T follicular helper cell (primary cell): Measurements from ENCODE around the gene NDUFS7.
"Not testable (repeated sequence)": the region's sequence is repeated elsewhere in the genome, so short reads cannot be mapped to it uniquely, and the experiment has no call there.

Source experiments
- DNase-seq: peaks from one replicate; pipeline ENCODE4 v3.0.0-alpha.2; 2020; ENCODE audit warnings: low read depth

The NDUFS7 gene

DNA sequence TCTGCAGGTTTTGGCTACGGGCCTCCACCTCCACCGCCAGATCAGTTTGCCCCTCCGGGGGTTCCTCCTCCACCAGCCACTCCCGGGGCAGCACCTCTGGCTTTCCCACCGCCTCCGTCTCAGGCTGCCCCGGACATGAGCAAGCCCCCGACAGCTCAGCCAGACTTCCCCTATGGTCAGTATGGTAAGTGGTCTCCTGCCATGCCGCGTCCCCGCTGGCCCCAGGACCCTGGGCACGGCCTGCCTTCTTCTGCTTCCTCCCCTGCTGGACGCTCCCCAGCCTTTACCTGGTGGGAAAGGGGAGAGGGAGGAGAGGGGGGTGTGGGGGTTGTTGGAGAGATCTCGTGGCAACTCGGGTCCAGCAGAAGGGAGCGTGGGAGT lies 48.8 kb downstream of the NDUFS7 start:
- no peak for DNase-seq

- DNase-seq = no peak
These were observed 49.7 kb downstream of the NDUFS7 start for GRCh38 chr19:1433119-1434039.

DNA sequence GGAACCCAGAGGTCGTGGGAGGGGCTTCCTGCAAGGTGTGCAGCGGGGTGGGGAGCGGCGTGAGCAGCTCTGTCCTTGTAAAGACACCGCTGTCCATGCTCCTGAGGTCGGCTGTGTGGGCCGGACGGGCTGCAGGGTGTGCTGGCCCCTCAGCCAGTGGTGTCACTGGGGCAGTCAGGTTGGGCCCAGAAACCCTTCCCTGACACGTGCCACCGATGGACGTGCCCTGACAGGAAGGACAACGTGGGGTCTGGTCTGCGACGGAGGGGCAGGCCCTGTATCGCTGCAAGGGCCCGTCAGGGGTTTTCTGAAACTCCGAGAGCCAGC lies 50.3 kb downstream of the NDUFS7 start:
- DNase-seq = no peak

GRCh38 chr19:1434577-1435060 lies 50.9 kb downstream of the NDUFS7 start:
- no peak for DNase-seq

GRCh38 chr19:1435378-1435989 lies 51.8 kb downstream of the NDUFS7 start:
- no peak for DNase-seq

GRCh38 chr19:1437609-1438008 lies 53.9 kb downstream of the NDUFS7 start:
- no peak for DNase-seq

- DNase-seq = peak; percentile 93
These were observed 54.6 kb downstream of the NDUFS7 start, which contains the start of gene RPS15 for GRCh38 chr19:1438035-1438932. TSS of gene RPS15 (plus strand) at chr19:1438396. CDS start at chr19:1438426, 30 bp downstream.

- DNase-seq = no peak
These were observed 55.2 kb downstream of the NDUFS7 start for GRCh38 chr19:1438933-1439354.

GRCh38 chr19:1439525-1440417 lies 56.1 kb downstream of the NDUFS7 start:
- DNase-seq = not testable (repeated sequence)

GRCh38 chr19:1440418-1440801 lies 56.7 kb downstream of the NDUFS7 start:
- no peak for DNase-seq

DNA sequence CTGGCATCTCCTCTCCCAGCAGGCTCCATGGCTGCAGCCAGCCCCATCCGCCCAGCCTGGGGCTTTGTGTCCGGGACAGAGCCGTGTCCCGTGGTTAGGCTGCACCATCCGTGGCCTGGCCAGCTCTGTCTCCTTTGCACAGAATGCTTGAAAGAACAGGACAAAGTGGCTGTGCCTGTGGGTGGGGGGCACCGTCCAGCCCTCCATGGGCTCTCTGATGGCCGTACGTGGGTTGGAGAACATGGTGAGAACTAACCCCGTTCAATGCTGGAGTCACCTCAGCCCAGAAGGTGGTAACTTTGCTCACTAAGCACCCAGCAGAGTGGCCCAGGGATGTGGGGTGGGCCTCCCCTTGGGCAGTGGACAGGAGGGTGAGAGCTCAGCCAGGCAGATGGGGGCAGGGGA lies 57.3 kb downstream of the NDUFS7 start:
- DNase-seq = no peak

DNA sequence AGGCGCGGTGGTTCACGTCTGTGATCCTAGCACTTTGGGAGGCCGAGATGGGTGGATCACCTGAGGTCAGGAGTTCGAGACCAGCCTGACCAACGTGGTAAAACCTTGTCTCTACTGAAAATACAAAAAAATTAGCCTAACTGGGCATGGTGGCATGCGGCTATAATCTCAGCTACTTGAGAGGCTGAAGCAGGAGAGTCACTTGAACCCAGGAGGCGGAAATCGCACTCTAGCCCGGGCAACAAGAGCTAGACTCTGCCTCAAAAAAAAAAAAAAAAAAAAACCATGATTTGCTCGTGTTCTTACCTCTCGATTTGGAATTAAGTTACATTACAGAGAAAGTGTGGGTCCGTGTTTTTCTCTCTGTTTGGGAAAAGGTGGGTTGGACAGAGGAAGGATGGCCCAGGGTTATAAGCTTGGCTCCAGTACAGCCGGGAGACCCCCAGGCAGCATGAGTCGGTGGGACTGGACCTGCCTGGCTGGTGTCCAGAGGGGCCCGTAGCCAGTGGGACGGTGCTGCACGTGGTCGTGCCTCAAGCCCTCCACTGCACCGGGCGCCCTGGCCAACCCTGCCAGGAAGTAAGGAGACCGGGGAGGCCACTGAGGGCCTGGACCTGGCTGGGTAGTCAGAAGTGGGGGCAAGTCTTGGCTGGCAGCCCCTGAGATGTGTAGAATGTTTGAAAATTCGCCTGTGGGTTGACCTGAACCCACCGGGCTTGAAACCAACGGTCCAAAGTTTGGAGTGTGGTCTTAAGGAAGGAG lies 58.2 kb downstream of the NDUFS7 start:
- DNase-seq = no peak
